ENCODE data around the gene MZT1.
"Not testable (repeated sequence)": the region's sequence is repeated elsewhere in the genome, so short reads cannot be mapped to it uniquely, and the experiment has no call there.

Gene MZT1, protein sequence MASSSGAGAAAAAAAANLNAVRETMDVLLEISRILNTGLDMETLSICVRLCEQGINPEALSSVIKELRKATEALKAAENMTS

DNA sequence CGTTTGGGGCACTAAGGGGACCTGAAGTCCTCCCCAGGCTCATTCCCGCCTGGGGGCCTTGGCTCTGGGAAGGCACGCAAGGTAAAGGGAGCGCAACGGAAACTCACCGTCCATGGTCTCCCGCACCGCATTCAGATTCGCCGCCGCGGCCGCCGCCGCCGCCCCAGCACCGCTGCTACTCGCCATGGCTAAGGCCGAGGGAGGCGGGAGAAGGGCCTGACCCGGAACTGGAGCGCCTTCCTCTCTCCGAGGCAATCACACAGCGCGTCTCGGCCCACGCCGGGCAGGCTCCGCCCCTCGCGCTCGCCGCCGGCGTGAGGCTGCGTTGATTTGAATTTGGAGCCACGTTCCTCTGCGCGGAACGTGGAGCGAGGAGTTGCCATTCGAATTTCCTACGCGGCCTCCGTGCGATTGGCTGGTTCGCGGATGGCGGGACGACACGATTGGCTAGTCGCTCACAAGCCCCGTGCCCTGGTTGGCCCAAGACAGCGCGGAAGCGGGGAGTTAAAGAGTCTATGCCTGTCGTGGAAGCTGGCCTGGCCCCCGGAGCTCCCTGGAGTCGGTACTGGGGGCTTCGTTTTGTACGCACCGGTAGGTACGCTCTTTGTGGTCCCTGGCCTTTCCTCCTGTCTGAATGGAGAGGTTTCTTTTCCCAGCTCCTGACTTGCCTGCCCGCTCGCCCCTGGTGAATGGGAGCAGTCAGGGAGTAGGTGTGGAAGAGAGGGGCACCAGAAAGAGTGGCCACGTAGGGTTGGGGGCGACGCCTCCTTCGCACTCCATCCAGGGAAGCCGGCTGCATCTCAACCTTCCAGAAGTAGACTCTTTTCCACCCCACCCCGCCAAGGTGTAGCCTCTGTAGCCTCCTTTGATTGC lies at the start of gene MZT1, which contains the start of gene BORA:
Gene MZT1 (minus strand): TSS at position 213 of the 873 bp plus-strand sequence. CDS start 27 bp downstream, at position 186.
Gene BORA (plus strand): TSS at position 507 of the 873 bp plus-strand sequence. CDS start 1,018 bp downstream, outside the sequence.
- DNase-seq: peak; percentile 95 to 96

DNA sequence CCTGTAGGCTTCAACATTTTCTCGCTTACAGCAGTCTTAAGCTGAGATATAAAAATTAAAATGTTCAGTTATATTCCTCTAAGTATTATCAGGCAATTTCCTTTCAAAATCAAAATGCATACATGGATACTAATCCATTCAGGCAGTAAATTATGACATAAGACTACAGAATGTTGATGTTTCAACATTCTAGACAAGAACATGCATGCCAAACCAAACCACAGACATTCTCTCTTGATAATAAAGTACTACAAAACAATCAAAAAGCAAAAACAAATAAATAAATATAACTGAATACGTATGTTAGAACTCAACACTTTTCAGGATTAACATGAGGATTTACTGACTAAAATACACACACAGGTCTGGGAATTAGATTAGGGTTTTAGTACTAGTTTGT lies 46.6 kb upstream of the MZT1 start:
- no peak for DNase-seq

DNA sequence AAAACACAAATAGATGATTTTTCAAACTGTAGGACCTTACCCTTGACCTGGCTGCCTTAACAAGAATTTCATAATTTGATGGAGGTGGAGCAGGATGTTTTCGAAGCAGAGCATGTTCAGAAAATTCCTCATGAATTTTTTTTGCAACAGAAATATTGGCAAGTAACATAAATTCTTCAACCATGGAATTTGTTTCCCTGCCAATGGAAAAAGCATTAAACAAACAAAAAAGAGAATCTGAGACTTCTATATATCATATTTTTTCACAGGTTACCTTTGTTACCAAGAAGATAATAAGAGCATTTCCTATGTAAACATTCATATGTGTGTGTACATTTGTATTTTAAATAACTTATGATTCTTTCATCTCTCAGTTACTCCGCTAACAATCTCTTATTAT lies 36.0 kb upstream of the MZT1 start:
- no peak for DNase-seq

DNA sequence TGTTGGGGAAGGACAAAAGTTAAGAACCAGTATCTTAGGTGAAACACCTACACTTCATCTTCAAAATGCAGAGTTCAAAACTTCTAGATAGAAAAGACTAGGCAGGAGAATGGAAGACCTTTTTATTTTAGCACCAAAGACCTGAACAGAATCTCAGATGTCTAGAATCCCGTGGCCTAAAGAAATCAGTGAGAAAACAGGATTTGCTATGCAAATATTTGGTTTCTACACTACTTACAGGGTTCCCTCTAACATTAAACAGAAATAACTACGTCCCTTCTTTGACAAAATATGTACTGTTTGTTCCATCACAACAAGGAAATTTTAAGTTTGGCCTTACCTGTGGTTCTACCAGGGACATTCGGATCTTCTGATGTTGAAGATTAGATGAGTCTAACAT lies 32.8 kb upstream of the MZT1 start:
- DNase-seq: no peak

DNA sequence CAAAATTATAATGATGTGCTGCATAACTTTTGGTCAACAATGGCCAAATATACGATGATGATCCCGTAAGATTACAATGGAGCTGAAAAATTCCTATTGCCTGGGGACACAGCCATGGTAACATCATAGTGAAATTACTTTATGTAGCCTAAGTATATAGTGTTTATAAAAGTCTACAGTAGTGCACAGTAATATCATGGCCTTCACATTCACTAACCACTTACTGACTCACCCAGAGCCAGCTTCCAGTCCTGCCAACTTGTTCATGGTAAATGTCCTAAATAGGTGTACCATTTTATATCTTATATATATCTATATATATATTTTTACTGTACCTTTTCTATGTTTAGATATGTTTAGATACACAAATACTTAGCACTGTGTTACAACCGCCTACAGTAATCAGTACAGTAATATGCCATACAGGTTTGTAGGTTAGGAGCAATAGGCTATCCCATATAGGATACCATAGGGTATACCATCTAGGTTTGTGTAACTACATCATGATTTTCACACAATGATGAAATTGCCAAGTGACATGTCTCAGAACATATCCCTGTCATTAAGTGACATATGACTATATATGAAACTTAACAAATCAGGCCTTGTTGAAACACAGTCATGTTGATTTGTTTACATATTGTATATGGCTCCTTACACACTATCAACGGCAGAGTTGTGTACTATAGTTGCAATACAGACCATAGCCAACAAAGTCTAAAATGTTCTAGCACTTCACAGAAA lies 30.5 kb upstream of the MZT1 start:
- DNase-seq: no peak

DNA sequence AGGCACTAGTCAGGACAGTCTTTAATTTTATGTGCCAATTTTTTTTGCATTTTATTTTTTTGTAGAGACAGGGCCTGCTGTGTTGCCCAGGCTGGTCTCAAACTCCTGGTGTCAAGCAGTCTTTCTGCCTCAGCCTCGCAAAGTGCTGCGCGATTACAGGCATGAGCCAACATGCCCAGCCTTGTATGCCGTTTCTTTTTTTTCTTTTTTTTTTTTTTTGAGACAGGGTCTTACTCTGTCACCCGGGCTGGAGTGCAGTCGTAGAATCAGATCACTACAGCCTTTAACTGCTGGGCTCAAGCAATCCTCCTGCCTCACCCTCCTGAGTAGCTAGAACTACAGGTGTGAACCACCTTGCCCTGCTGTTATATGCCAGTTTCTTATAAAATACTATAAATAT lies 26.7 kb upstream of the MZT1 start:
- DNase-seq: no peak

DNA sequence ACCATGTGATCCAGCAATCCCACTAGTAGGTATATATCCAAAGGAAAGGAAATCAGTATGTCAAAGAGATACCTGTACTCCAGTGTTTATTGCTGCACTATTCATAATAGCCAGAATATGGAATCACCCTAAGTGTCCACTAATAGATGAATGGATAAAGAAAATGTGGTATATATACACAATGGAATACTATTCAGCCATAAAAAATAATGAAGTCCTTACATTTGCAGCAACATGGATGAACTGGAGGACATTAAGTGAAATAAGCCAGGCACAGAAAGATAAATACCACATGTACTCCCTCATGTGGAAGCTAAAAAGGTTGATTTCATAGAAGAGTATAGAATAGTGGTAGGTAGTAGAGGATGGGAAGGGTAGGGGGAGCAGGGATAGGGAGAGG lies 23.8 kb upstream of the MZT1 start:
- DNase-seq: no peak

DNA sequence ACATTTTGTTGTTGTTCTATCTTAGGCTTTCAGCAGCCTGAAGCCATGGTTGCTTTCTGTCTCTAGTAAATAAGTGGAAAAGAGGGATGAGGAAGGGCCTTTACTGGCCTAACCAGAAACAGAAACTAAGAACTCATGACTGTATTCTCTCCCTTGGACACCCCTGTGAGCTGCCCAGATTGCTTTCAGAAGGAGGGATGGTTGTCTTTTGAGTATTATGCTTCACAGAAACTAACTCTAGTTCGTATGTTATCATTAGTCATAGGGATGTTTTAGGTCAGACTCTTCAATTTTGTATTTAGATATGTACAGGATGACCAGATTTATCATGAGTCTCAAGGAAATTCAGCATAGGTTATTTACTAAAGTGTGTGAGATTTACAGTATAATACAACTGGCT lies 17.8 kb upstream of the MZT1 start:
- DNase-seq: no peak

DNA sequence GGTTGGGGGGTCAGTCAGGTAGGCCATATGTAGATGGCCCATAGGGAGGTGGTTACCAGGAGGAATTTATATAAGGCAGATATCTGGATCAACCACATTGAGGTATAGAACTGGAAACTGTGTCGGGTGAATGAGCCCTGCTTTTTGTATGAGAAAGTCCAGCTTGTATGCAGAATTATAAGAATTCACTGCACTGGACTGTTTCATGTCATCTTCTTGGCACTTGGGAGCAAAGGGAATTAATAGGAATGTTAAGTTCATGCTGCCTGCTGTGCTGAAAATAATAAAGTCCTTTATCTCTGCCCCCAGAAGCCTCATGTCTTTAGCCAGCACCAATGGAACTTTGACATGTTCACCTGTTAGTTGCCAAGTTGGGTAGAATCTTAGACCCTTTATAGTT lies 12.6 kb upstream of the MZT1 start:
- DNase-seq: no peak

DNA sequence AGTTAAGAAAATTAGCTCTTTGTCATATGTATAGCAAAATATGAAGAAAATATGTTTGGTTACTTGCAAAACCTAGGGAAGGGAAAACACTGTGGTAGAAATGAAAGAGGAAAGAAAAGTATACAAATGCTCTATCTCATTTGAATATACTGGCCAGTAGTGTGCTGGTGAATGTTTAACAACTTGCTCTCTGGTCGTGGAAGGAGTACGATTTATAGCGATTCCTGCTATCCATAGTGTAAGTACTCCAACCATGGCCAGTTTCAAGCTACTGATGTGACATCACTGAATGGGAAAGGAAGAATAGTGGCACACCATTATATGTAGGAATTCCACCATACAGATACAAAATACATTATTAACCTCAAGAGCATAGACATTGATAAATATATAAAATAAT lies 9.6 kb upstream of the MZT1 start:
- no peak for DNase-seq

DNA sequence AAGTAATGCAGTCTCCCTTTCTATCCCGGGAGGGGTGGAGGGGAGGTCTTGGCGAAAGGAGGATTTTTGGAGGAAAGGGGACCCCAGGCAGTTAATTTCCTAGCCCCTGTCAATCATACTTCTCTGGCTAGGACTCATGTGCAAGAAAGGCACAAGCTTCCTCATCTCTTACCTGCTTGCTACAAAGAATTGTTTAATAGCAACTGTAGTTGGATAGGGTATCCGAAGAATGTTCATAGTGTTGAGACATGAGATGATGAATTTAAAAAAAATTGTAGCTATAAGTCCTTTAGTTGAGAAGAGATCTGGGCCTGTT lies 819 bp upstream of the MZT1 start:
- no peak for DNase-seq

DNA sequence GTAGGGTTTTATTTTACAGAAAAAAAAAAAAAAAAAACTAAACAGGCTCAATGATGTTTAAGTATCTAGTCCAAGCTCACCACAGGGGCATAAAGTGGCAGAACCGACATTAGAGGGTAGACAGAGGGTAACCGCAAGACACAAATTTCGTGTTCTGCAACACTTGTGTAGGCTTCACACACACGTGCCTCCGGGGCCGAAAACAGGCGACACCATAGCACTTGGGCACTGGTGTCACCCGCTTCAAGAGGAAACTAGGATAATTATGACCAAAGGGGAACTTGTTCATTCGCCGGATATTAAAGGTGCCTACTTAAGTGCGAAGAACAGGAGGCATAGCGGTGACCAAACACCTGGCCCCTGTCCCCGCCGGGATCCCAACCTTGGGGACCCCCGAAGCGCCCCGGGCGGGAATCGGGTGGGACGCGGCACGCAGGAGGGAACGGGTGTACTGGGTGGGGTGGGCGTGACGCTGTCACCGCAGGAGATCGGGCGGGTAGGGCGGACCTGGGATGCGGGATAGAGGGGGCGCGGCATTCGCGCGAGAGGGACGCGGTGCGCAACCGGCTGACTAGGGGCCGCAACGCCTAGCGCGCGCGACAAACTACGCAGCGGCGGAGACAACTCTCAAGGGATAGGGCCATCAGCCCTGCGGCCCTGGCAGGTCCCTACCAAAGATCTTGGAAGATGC lies 558 bp downstream of the MZT1 start:
- DNase-seq: peak; percentile 24 to 25

DNA sequence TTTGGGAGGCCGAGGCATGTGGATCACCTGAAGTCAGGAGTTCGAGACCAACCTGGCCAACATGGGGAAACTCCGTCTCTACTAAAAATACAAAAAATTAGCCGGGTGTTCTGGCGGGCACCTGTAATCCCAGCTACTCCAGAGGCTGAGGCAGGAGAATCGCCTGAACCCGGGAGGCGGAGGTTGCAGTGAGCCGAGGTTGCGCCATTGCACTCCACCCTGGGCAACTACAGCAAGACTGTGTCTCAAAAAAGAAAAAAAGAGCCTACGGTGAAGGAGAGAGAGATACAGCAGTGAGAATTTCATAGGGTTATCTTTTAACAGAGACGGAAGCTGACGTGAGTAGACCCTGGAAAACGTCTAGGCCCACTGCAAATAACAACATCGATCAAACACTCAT lies 1.2 kb downstream of the MZT1 start:
- not testable (repeated sequence) for DNase-seq

DNA sequence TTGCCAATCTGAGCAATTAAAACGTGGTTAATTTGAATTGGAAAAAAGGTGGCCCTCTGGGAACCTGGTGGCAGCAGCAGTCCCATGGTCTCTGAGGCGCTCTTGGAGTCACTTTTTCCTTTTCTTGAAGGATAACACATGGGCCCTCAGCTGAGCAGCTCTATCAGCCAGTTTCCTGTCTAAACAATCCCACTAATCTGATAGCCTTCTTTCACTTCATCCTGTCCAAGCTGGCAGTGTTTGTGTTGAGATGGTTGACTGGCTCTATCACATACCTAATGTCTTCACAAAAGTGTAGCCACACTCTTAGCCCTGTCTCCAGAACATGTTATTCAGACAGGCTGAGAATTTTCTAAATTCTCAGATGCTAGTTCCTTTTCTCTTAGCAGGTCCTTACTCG lies 10.7 kb downstream of the MZT1 start:
- DNase-seq: no peak

DNA sequence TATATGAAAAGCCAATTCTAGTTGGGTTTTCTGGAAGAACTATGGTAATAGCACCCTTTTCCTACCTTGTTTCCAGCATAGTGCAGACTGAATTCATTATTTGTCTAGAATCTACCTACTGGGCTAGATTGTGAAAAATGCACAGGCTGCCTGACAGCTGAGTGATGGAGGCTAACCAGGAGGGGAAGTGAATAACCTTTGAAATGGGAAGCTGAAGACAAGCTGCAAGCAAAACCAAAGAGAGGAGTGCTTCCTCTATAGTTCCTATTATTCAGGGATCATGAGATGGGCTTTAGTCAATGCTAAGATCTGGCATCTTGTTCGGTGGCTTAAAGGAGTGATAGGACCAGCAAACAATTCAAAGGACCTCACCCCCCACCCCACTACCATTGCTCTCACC lies 26.9 kb downstream of the MZT1 start:
- DNase-seq: no peak

DNA sequence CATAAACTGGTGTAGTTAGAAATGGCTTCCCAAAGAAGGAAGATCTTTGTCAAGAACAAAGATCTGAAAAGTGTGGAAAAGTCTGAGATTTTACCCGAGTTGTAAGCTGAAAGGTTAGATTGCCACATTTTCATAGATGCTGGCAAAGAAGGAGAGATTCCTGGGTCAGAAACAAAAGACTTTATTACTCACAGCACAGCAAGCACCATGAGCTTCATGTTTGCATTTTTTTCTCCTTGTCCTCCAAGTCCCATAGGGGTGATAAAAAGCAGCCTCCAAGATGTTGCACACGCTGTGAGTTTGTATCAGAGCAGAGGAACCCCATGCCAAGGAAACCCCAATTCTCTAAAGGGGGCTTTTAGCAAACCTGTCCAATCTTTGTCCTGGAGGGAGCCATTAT lies 29.3 kb downstream of the MZT1 start:
- no peak for DNase-seq

DNA sequence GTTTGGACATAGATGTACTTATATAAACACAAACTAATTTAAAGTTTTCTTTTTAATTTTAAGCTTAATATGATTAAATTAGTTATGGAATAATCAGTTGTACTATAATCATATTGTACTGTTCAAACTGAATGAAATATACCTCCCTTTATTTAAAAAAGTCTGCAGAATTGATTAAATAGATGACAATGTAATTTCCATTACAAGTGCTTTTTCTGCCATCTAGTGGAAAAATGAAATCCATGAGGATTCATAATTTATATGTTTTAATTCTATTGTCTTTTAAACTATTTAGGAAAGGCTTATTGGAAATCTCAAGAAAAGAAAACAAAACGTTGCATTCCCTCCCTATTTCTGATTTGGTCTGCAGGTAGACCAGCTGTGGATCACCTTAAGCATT lies 30.9 kb downstream of the MZT1 start:
- no peak for DNase-seq

DNA sequence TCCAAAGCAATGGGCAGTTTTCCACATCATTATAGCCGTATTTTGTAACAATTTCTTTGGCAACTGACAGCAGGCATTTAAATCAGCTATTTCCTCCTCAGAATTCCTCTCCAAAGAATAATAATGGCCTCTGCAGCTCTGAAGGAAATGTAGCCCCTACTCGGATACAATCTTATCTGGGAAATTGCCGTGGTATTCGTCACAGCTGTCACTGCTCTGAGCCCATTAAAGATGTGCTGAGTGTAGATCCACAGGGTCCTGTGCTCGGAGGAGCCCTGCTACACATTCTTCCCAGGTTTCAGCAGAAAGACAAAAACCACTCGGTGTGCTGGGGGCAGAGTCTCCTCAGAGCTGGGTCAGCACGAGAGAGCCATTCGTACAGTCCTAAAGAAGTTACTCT lies 33.1 kb downstream of the MZT1 start:
- no peak for DNase-seq

DNA sequence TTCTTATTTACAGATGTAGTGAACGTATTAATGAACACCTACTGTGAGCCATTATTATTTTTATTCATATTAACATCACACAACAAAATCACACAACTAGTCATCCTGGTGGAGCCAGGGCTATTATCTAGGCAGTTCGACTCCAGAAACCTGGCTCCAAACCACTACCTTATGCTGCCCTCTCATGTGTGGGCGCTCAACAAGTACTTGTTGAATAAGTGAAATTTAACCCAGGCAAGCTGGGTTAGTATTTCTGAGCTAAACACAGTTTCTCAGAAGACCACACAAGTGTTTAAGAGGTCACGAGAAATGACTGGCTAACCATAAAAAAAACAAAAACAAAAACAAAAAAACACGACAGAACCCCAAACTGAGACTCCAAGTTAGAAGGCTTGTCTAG lies 33.6 kb downstream of the MZT1 start:
- no peak for DNase-seq

DNA sequence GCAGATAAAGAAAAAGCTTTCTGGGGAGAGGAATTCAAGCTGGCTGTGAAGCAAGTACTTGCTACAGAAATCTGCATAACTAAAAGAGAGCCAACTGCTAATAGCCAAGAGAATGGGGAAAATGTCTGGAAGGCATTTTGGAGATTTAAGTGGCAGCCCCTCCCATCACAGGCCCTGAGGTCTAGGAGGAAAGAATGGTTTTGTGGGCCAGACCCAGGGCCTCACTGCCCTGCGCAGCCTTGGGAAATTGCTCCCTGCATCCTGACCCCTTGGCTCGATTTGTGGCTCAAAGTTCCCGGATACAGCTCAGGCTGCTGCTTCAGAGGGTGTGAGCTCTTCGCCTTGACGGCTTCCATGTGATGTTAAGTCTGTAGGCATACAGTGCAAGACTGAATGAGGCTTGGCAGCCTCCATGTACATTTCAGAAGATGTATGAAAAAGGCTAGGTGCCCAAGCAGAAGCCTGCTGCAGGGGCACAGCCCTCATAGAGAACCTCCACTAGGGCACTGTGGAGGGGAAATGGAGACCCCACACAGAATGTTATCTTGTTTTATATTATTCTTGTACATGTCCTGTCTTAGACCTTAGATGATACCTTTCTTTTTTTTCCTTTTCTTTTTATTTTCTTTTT lies 34.4 kb downstream of the MZT1 start:
- no peak for DNase-seq

DNA sequence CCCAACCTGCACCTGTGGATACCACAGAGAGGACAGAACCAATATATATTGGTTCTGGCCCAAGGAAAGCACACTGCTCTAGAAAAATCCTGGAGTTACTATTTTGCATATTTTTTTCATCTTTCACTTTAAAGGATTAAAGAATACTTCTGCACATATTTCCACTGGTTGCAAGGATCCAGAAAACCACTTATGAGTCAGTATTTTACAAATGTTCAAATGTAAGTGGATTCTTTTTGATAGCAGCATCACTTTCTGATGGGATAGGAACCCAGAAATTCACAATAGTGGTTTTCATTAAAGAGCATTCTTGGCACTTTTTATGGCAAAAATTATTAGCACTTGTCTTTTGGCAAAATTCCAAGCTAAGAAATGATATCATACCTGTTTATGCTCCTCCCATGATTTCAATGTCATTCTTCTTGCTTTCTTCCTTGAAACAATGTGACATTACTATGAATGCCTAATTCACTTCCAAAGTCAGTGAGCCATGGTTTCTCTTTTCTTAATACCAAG lies 38.2 kb downstream of the MZT1 start:
- DNase-seq: no peak

DNA sequence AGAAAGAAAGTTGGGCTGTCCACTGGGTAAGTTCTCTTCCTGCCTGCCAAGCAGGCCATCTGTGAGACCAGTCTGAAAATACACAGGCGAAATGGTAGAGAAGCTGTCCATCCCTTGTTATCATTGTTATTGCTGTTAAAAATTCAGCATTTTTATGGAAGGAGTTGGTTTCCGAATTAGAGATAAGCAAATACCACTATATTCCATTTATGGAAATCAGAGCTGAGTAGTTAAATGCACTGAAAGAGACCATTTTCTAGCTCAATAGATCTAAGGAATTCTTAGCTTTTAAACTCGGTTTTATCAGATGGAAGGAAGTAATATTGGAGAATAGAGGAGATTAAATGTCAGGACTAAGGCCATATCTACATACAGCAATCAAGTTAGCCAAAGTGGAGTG lies 40.7 kb downstream of the MZT1 start:
- no peak for DNase-seq

DNA sequence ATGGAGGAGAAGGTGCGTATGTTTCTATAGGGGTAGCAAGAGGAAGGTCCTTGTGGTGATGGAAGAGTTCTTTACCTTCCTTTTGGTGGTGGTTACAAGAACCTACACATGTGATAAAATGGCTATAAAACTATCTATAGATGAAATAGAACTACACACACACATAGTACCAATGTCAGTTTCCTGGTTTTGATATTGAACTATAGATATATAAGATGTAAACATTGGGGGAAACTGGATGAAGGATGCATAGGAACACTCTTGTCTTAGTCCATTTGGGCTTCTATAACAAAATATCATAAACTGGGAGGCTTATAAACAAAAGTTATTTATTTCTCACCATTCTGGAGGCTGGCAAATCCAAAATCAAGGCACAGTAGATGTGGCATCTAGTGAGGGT lies 47.1 kb downstream of the MZT1 start:
- DNase-seq: no peak

Measured in CD4-positive, alpha-beta T cell treated with Interleukin-1 beta for 1 hour (primary cell).